Heart left ventricle (tissue), 16 donors: Measurements from ENCODE around the gene PPA2. TPM values are rescaled to one million over a fixed set of nuclear protein-coding genes. Genes with fewer than 3 reads are reported as not detected.
A peak's percentile ranks its signal among the peaks of the same experiment; 100 is the strongest.

ENCODE experiments used
- ATAC-seq, 4 donors: fragments of 200-7000 bp; cut with Tn5 transposase; one replicate each; pipeline ENCODE4 v1.9.1; 2020 to 2022; ENCODE audit warnings: moderate library complexity in 4 of 4, mild to moderate bottlenecking in 3 of 4, moderate number of reproducible peaks in 1 of 4
- DNase-seq, 5 donors: peaks; one replicate each; pipeline ENCODE4 v3.0.0-alpha.2; 2020
- H3K27ac ChIP-seq, 12 donors: fragments of 200-600 bp; sonication (generic) in 4 of 12; one replicate each; pipeline versions ENCODE4 v1.5.0 to v1.8.0; 2016 to 2022; ENCODE audit warnings: mild to moderate bottlenecking in 2 of 12
- H3K27me3 ChIP-seq, 9 donors: fragments of 200-600 bp; sonication (generic) in 2 of 9; one replicate each; pipeline versions ENCODE4 v1.5.1 to v1.8.0; 2016 to 2022; ENCODE audit warnings: mild to moderate bottlenecking in 3 of 9
- H3K36me3 ChIP-seq, 9 donors: fragments of 200-600 bp; sonication (generic) in 2 of 9; one replicate each; pipeline versions ENCODE4 v1.5.0 to v1.8.0; 2018 to 2022; ENCODE audit warnings: mild to moderate bottlenecking in 2 of 9
- H3K4me1 ChIP-seq, 12 donors: fragments of 200-600 bp; sonication (generic) in 4 of 12; one replicate each; pipeline versions ENCODE4 v1.5.0 to v1.8.0; 2016 to 2022; ENCODE audit warnings: mild to moderate bottlenecking in 3 of 12
- H3K4me3 ChIP-seq, 12 donors: fragments of 200-600 bp; sonication (generic) in 4 of 12; one replicate each; pipeline versions ENCODE4 v1.5.0 to v1.8.0; 2017 to 2022; ENCODE audit warnings: mild to moderate bottlenecking in 9 of 12, moderate library complexity in 4 of 12
- H3K9me3 ChIP-seq, 12 donors: fragments of 200-600 bp; sonication (generic) in 4 of 12; one replicate each; pipeline versions ENCODE4 v1.5.0 to v1.8.0; 2016 to 2022; ENCODE audit warnings: mild to moderate bottlenecking in 1 of 12
- CTCF ChIP-seq, 12 donors: fragments of 200-600 bp; sonication (generic) in 4 of 12; IDR thresholded peaks; one replicate each; pipeline versions ENCODE4 v1.5.0 to v1.8.0; 2018 to 2022; ENCODE audit warnings: antibody characterized with exemption in 12 of 12, mild to moderate bottlenecking in 5 of 12
- POLR2A ChIP-seq, 2 donors: fragments of 450-650 bp; IDR thresholded peaks; one replicate each; pipeline ENCODE4 v1.6.1; 2017; ENCODE audit warnings: antibody characterized with exemption in 2 of 2, mild to moderate bottlenecking in 2 of 2, moderate library complexity in 2 of 2
- WGBS, 4 donors: extraction: QIAGEN DNeasy Blood & Tissue Kit in 2 of 4; methylation state at CpG; one replicate each; pipeline versions ENCODE4 v1.1.5 to v1.1.7; 2013 to 2018; 5-methylcytosine and 5-hydroxymethylcytosine counted together
- intact Hi-C, 10 donors: fragments of 100-400 bp; cut with DNase I; formaldehyde crosslinking; loops; one replicate each; pipeline versions ENCODE4 v1.11.1 to v1.14.2; 2022
- polyA plus RNA-seq, 2 donors: library from polyadenylated mRNA; stranded (reverse); fragments of 200-250 nt; gene quantifications; one replicate each; pipeline ENCODE4 v1.2.3, GENCODE V29; 2013
- total RNA-seq, 9 donors: library from RNA; depleted of rRNA in 2 of 9; stranded (reverse); fragments of >200 nt in 2 of 9; fragmentation: NEBNext Ultra II Directional in 3 of 9; extraction: Animal tissue kit (Norgen Biotek cat#: 25700) in 3 of 9; gene quantifications; one replicate each; pipeline versions ENCODE4 v1.1.0 to v1.2.4, GENCODE V29; 2016 to 2023
- donor health status: ischemic (EF 13 %, LVEDD 7.1; RV severe dilation, severe dysfunction).
- donor health status: healthy with polysubstance abuse.
- donor health status: DM: no; HTN: yes; CAD: no.
- donor health status: DM: no; HTN: no; CAD: no.
- donor health status: ischemic (EF 25% LVEDD 6.9; RV normal size, moderate dysfunction).
- donor health status: ischemic (EF 25% LVEDD 5.7; RV mildly dilated, moderate dysfunction).
- donor health status: healthy.
- donor health status: DM: yes; HTN: yes; CAD: no.
- donor health status: ischemic (EF 35%, LVEDD 5.7; RV mildly dilated, moderate dysfunction).
- donor health status: nonischemic (EF 11% LVEDD 7.7; RV severe dilation, severe dysfunction).
- donor health status: DM: yes; HTN: yes; CAD: no.
- donor health status: PGD.
- donor health status: ischemic (EF 29% LVEDD 5.4; RV normal size, mild dysfunction).
- donor health status: nonischemic (EF 23%, LVEDD 6.1; RV moderate dilation, normal function).

Gene PPA2
- total and polyA plus RNA-seq, 11 donors, result 64.1 to 178 (median 87.6) TPM

- Histone ChIP-seq H3K4me3 (no peak overlapping the region), H3K9me3 (no peaks in the 10 kb centered on the region), H3K27me3 (peaks cover 0 to 3% (median 0%) of the 10 kb centered on the region in 9 donors), H3K27ac (no peak overlapping the region), H3K36me3 (no peaks in the 10 kb centered on the region), H3K4me1 (no peaks in the 10 kb centered on the region)
- DNase-seq, result no peak
- 13 to 30% (median 22%) methylated on average over 2 of the region's 2 CpGs for WGBS, 4 donors
- intact Hi-C loops, result no loop called here
- no peak for TF ChIP-seq POLR2A (IDR thresholded peaks at IDR 0.05)
- peak in 5 of 12 donors; percentile 5 to 27 (median 16) for TF ChIP-seq CTCF (IDR thresholded peaks at IDR 0.05)
- ATAC-seq, result no peak
Observed at GRCh38 chr4:105496899-105497298, 23.0 kb upstream of the PPA2 start.

GRCh38 chr4:105495667-105496066 is 21.8 kb upstream of the PPA2 start:
- WGBS, 4 donors, result 61 to 66% (median 62%) methylated on average over 3 of the region's 3 CpGs
- Histone ChIP-seq H3K4me1 (no peaks in the 10 kb centered on the region), H3K4me3 (no peak overlapping the region), H3K27me3 (peaks cover 0 to 3% (median 0%) of the 10 kb centered on the region in 9 donors), H3K36me3 (no peaks in the 10 kb centered on the region), H3K9me3 (no peaks in the 10 kb centered on the region), H3K27ac (no peak overlapping the region)
- intact Hi-C loops, result no loop called here
- no peak for ATAC-seq
- no peak for TF ChIP-seq CTCF (IDR thresholded peaks at IDR 0.05)
- TF ChIP-seq POLR2A (IDR thresholded peaks at IDR 0.05), result no peak
- no peak for DNase-seq

GRCh38 chr4:105490523-105490922 is 16.7 kb upstream of the PPA2 start:
- intact Hi-C loops, result no loop called here
- H3K27ac ChIP-seq, result no peak overlapping the region
- DNase-seq (no peak), ATAC-seq (no peak)
- no peak for TF ChIP-seq POLR2A (IDR thresholded peaks at IDR 0.05)
- no peak for TF ChIP-seq CTCF (IDR thresholded peaks at IDR 0.05)
- WGBS, 4 donors, result 58 to 67% (median 61%) methylated on average over 1 of the region's 1 CpG
- peaks cover 0 to 3% (median 0%) of the 10 kb centered on the region in 9 donors for H3K27me3 ChIP-seq
- H3K9me3 ChIP-seq, result no peaks in the 10 kb centered on the region
- H3K4me3 ChIP-seq, result no peak overlapping the region
- no peaks in the 10 kb centered on the region for H3K4me1 ChIP-seq
- H3K36me3 ChIP-seq, result no peaks in the 10 kb centered on the region

GRCh38 chr4:105483840-105484239 is 10.0 kb upstream of the PPA2 start:
- no peak for ATAC-seq
- WGBS, 4 donors, result 68 to 81% (median 77%) methylated on average over 3 of the region's 3 CpGs
- intact Hi-C loops, result no loop called here

More at GRCh38 chr4:105483840-105484239, 10.0 kb upstream of the PPA2 start:
- Histone ChIP-seq H3K27me3 (no peaks in the 10 kb centered on the region), H3K4me3 (no peak overlapping the region), H3K27ac (no peak overlapping the region), H3K9me3 (no peaks in the 10 kb centered on the region), H3K36me3 (no peaks in the 10 kb centered on the region), H3K4me1 (no peaks in the 10 kb centered on the region)
- TF ChIP-seq POLR2A (IDR thresholded peaks at IDR 0.05) (no peak), CTCF (IDR thresholded peaks at IDR 0.05) (no peak)
- no peak for DNase-seq
